Thyroid gland (tissue), 4 donors: Measurements from ENCODE around the gene RGS14. TPM values are rescaled to one million over a fixed set of nuclear protein-coding genes. Genes with fewer than 3 reads are reported as not detected.

Experiments used
- DNase-seq, 2 donors: peaks; one replicate each; pipeline ENCODE4 v3.0.0-alpha.2; 2019
- H3K27ac ChIP-seq, 3 donors: fragments of 200-600 bp; sonication (generic); 1 replicate in 2 of 3; 2 replicates in 1 of 3; pipeline ENCODE4 v1.5.1; 2016 to 2019; ENCODE audit warnings: mild to moderate bottlenecking in 1 of 3, moderate library complexity in 1 of 3
- H3K27me3 ChIP-seq: fragments of 200-600 bp; sonication (generic); one replicate; pipeline ENCODE4 v1.5.1; 2019
- H3K36me3 ChIP-seq, 2 donors: fragments of 200-600 bp; sonication (generic); one replicate each; pipeline ENCODE4 v1.5.1; 2016 to 2019
- H3K4me1 ChIP-seq, 2 donors: fragments of 200-600 bp; sonication (generic); one replicate each; pipeline ENCODE4 v1.5.1; 2017 to 2019
- H3K4me3 ChIP-seq, 3 donors: fragments of 200-600 bp; sonication (generic); replicated peaks in 1 of 3; 1 replicate in 2 of 3; 2 replicates in 1 of 3; pipeline ENCODE4 v1.5.1; 2016; ENCODE audit warnings: mild to moderate bottlenecking in 1 of 3
- H3K9me3 ChIP-seq: fragments of 200-600 bp; sonication (generic); one replicate; pipeline ENCODE4 v1.5.1; 2017
- CTCF ChIP-seq, 6 experiments: fragments of 200-600 bp in 3 of 6; fragments of 450-650 bp in 3 of 6; sonication (generic) in 3 of 6; IDR thresholded peaks; one replicate each; pipeline ENCODE4 v1.5.1; 2016 to 2019; ENCODE audit warnings: antibody characterized with exemption in 6 of 6, mild to moderate bottlenecking in 2 of 6, inconsistent platforms in 1 of 6, moderate library complexity in 1 of 6
- POLR2A ChIP-seq, 2 donors: fragments of 450-650 bp; IDR thresholded peaks; one replicate each; pipeline ENCODE4 v1.6.1; 2017; ENCODE audit warnings: antibody characterized with exemption in 2 of 2, mild to moderate bottlenecking in 2 of 2, moderate library complexity in 1 of 2
- WGBS, 2 donors: methylation state at CpG; one replicate each; pipeline ENCODE4 v1.1.5; 2017; 5-methylcytosine and 5-hydroxymethylcytosine counted together
- intact Hi-C: fragments of 100-400 bp; cut with DNase I; formaldehyde crosslinking; loops from one replicate; pipeline ENCODE4 v1.15.1; 2023
- total RNA-seq, 4 donors: library from RNA; depleted of rRNA; stranded (reverse); fragments of >200 nt; gene quantifications; one replicate each; pipeline ENCODE4 v1.2.3, GENCODE V29; 2016

The RGS14 gene
- total RNA-seq, 4 donors from 2014 or later = 22.9 to 42.7 (median 26.7) TPM

DNA sequence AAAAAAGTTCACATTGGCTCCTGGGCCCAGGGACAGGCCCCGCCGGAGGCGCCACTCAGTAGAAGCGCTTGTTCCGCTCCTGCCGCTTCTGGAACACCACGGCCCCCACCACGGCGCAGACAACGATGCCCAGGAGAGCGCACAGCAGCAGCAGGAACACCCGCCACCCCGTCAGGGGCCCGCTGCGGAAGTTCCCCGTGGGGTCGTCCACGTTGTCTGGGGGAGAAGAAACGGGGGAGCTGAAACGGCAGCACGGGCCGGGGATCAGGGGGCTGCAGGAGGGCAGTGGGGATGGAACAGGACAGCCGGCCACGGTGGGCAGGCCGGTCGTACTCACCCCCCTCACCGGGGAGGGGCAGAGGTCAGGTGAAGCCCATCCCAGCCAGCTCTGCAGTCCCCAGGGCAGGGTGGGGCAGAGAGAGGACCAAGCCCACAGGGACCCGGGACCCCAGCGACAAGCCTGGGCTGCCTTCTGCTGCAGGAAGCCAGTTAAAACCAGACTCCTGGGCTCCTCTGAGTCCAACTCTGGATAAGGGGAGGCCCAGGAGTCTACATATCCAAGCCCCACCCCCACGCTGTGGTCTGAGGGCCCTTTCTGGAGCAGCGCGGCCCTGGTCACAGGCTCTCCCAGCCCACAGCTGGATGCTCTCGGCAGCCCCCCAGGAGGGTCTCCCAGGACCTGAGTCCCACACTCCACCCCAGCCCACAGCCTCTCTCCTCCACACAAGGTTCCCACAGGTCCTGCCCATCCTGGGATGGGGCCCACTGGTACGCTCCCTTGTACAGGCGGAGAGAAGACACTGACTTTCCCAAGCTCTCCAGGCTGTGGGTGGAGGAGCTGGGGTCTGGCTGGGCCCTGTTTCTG is 25.5 kb upstream of the RGS14 start:
- WGBS, 2 donors = 91 to 94% methylated on average over 30 to 34 of the region's 35 CpGs
- intact Hi-C loops = no loop called here
- H3K27me3 ChIP-seq = no peaks in the 10 kb centered on the region
- H3K36me3 ChIP-seq = peaks cover 58 to 70% of the 10 kb centered on the region in 2 donors
- H3K4me3 ChIP-seq = no peak overlapping the region
- DNase-seq = no peak
- no peak overlapping the region for H3K27ac ChIP-seq
- H3K9me3 ChIP-seq = no peaks in the 10 kb centered on the region
- no peak for TF ChIP-seq CTCF (IDR thresholded peaks at IDR 0.05)
- no peak for TF ChIP-seq POLR2A (IDR thresholded peaks at IDR 0.05)
- no peaks in the 10 kb centered on the region for H3K4me1 ChIP-seq

GRCh38 chr5:177332896-177333260 is 24.8 kb upstream of the RGS14 start:
- intact Hi-C loops = no loop called here
- H3K27ac ChIP-seq = no peak overlapping the region
- no peak overlapping the region for H3K4me3 ChIP-seq
- WGBS, 2 donors = 95% methylated on average over 11 to 13 of the region's 13 CpGs
- no peak for DNase-seq
- no peaks in the 10 kb centered on the region for H3K9me3 ChIP-seq
- no peaks in the 10 kb centered on the region for H3K27me3 ChIP-seq
- no peak for TF ChIP-seq CTCF (IDR thresholded peaks at IDR 0.05)
- no peak for TF ChIP-seq POLR2A (IDR thresholded peaks at IDR 0.05)
- H3K4me1 ChIP-seq = no peaks in the 10 kb centered on the region
- peaks cover 64 to 75% of the 10 kb centered on the region in 2 donors for H3K36me3 ChIP-seq

- TF ChIP-seq POLR2A (IDR thresholded peaks at IDR 0.05) (no peak), CTCF (IDR thresholded peaks at IDR 0.05) (no peak)
- no peaks in the 10 kb centered on the region for H3K27me3 ChIP-seq
- H3K4me1 ChIP-seq = no peaks in the 10 kb centered on the region
- WGBS, 2 donors = 90% methylated on average over 11 of the region's 16 CpGs
- H3K9me3 ChIP-seq = no peaks in the 10 kb centered on the region
- no peak overlapping the region for H3K27ac ChIP-seq
- no peak for DNase-seq
- peaks cover 64 to 82% of the 10 kb centered on the region in 2 donors for H3K36me3 ChIP-seq
- no peak overlapping the region for H3K4me3 ChIP-seq
- intact Hi-C loops = no loop called here
Observed at GRCh38 chr5:177333420-177334154, 24.1 kb upstream of the RGS14 start.

- H3K27ac ChIP-seq = no peak overlapping the region
- H3K4me3 ChIP-seq = no peak overlapping the region
- no peaks in the 10 kb centered on the region for H3K9me3 ChIP-seq
- H3K36me3 ChIP-seq = peaks cover 64 to 82% of the 10 kb centered on the region in 2 donors
- 87 to 90% methylated on average over 9 to 15 of the region's 15 CpGs for WGBS, 2 donors
- no peaks in the 10 kb centered on the region for H3K27me3 ChIP-seq
- TF ChIP-seq CTCF (IDR thresholded peaks at IDR 0.05) = no peak
- no peak for TF ChIP-seq POLR2A (IDR thresholded peaks at IDR 0.05)
- no peaks in the 10 kb centered on the region for H3K4me1 ChIP-seq
- DNase-seq = no peak
- intact Hi-C loops = no loop called here
Observed at GRCh38 chr5:177334155-177334551, 23.6 kb upstream of the RGS14 start.
